Right cardiac atrium (tissue), 5 donors: ENCODE data around the gene CNR2. TPM values are rescaled to one million over a fixed set of nuclear protein-coding genes. Genes with fewer than 3 reads are reported as not detected.
A peak's percentile ranks its signal among the peaks of the same experiment; 100 is the strongest.

ENCODE experiments used
- ATAC-seq, 2 donors: fragments of 200-7000 bp; cut with Tn5 transposase; one replicate each; pipeline versions ENCODE4 v1.8.0 to v1.9.1; 2020; ENCODE audit warnings: moderate library complexity in 2 of 2, mild to moderate bottlenecking in 1 of 2
- DNase-seq, 3 donors: peaks; one replicate each; pipeline ENCODE4 v3.0.0-alpha.2; 2020
- H3K27ac ChIP-seq: one replicate; pipeline ENCODE4 v1.5.1; 2013; ENCODE audit warnings: mild to moderate bottlenecking, low read length, control low read depth, moderate library complexity
- H3K27me3 ChIP-seq: one replicate; pipeline ENCODE4 v1.6.1; 2013; ENCODE audit not compliant: control insufficient read depth, insufficient read depth
- H3K4me1 ChIP-seq: one replicate; pipeline ENCODE4 v1.6.1; 2013; ENCODE audit warnings: low read length; ENCODE audit not compliant: control insufficient read depth, insufficient read depth
- H3K4me3 ChIP-seq: one replicate; pipeline ENCODE4 v1.5.1; 2013; ENCODE audit warnings: low read length, control low read depth
- H3K9me3 ChIP-seq: one replicate; pipeline ENCODE4 v1.6.1; 2013; ENCODE audit warnings: low read length; ENCODE audit not compliant: control insufficient read depth
- WGBS: extraction: QIAGEN DNeasy Blood & Tissue Kit; methylation state at CpG from one replicate; pipeline ENCODE4 v1.1.7; 2013; 5-methylcytosine and 5-hydroxymethylcytosine counted together
- intact Hi-C, 4 donors: fragments of 100-400 bp; cut with DNase I; formaldehyde crosslinking; loops; one replicate each; pipeline versions ENCODE4 v1.11.0 to v1.14.0; 2022 to 2023
- polyA plus RNA-seq: library from polyadenylated mRNA; stranded (reverse); fragments of 200-250 nt; gene quantifications from one replicate; pipeline ENCODE4 v1.2.3, GENCODE V29; 2013
- total RNA-seq, 4 donors: library from RNA; stranded (reverse); fragmentation: NEBNext Ultra II Directional; extraction: Animal tissue kit (Norgen Biotek cat#: 25700); gene quantifications; one replicate each; pipeline ENCODE4 v1.2.1, GENCODE V29; 2021
- donor health status: healthy with polysubstance abuse.
- donor health status: DM: no; HTN: yes; CAD: no.
- donor health status: DM: no; HTN: no; CAD: no.
- donor health status: DM: no; HTN: yes; CAD: no; lungs with severe emphysema.
- donor health status: DM: yes; HTN: yes; CAD: no.

Gene CNR2
- total and polyA plus RNA-seq, 5 donors: not detected

- H3K4me3 ChIP-seq: no peak overlapping the region
- H3K27ac ChIP-seq: no peak overlapping the region
- no peaks in the 10 kb centered on the region for H3K27me3 ChIP-seq
- peaks cover 3% of the 10 kb centered on the region for H3K9me3 ChIP-seq
- DNase-seq (no peak), ATAC-seq (no peak)
- intact Hi-C loops: no loop called here
- 100% methylated on average over 1 of the region's 1 CpG for WGBS
- no peaks in the 10 kb centered on the region for H3K4me1 ChIP-seq
Observed at GRCh38 chr1:23879809-23880208, 33.4 kb downstream of the CNR2 start.

- no peak overlapping the region for H3K4me3 ChIP-seq
- peaks cover 3% of the 10 kb centered on the region for H3K9me3 ChIP-seq
- intact Hi-C loops: no loop called here
- DNase-seq (no peak), ATAC-seq (no peak)
- no peak overlapping the region for H3K27ac ChIP-seq
- 90% methylated on average over 1 of the region's 1 CpG for WGBS
- H3K4me1 ChIP-seq: no peaks in the 10 kb centered on the region
- no peaks in the 10 kb centered on the region for H3K27me3 ChIP-seq
Observed at GRCh38 chr1:23878668-23879067, 34.5 kb downstream of the CNR2 start.

GRCh38 chr1:23875382-23875781 lies 37.8 kb downstream of the CNR2 start:
- Histone ChIP-seq H3K27ac (no peak overlapping the region), H3K4me1 (no peaks in the 10 kb centered on the region), H3K4me3 (no peak overlapping the region), H3K27me3 (no peaks in the 10 kb centered on the region), H3K9me3 (peaks cover 3% of the 10 kb centered on the region)
- intact Hi-C loops: no loop called here
- DNase-seq (no peak), ATAC-seq (no peak)
- WGBS: 78% methylated on average over 3 of the region's 3 CpGs

GRCh38 chr1:23872421-23872820 lies 40.7 kb downstream of the CNR2 start:
- 93% methylated on average over 3 of the region's 3 CpGs for WGBS
- ATAC-seq: no peak
- intact Hi-C loops: no loop called here

GRCh38 chr1:23869051-23869450 lies 44.1 kb downstream of the CNR2 start:
- WGBS: 48% methylated on average over 10 of the region's 10 CpGs
- peaks cover 2% of the 10 kb centered on the region for H3K4me1 ChIP-seq

More at GRCh38 chr1:23872421-23872820, 40.7 kb downstream of the CNR2 start:
- DNase-seq: no peak
- peaks cover 2% of the 10 kb centered on the region for H3K4me1 ChIP-seq
- H3K27ac ChIP-seq: no peak overlapping the region
- H3K27me3 ChIP-seq: no peaks in the 10 kb centered on the region
- H3K4me3 ChIP-seq: no peak overlapping the region
- no peaks in the 10 kb centered on the region for H3K9me3 ChIP-seq

GRCh38 chr1:23868557-23869016 lies 44.6 kb downstream of the CNR2 start:
- ATAC-seq: peak; percentile 36 to 63
- Histone ChIP-seq H3K9me3 (no peaks in the 10 kb centered on the region), H3K27me3 (no peaks in the 10 kb centered on the region), H3K27ac (peak overlapping the region; percentile 46), H3K4me1 (peaks cover 2% of the 10 kb centered on the region), H3K4me3 (peak overlapping the region; percentile 61)
- WGBS: 10% methylated on average over 20 of the region's 20 CpGs
- intact Hi-C loops: loop anchor here in 1 of 4 donors (5.0 to 10.0 kb wide), 2 partner anchors 41 to 64 kb away; partner anchors contain the start of genes GALE and HMGCL
- DNase-seq: peak; percentile 19 to 68 (median 45)

More at GRCh38 chr1:23869051-23869450, 44.1 kb downstream of the CNR2 start:
- Histone ChIP-seq H3K4me3 (peak overlapping the region; percentile 61), H3K27ac (peak overlapping the region; percentile 27), H3K9me3 (no peaks in the 10 kb centered on the region), H3K27me3 (no peaks in the 10 kb centered on the region)
- no peak for ATAC-seq
- DNase-seq: no peak
- intact Hi-C loops: loop anchor here in 1 of 4 donors (5.0 to 10.0 kb wide), 2 partner anchors 42 to 64 kb away; partner anchors contain the start of genes GALE and HMGCL

- no peaks in the 10 kb centered on the region for H3K9me3 ChIP-seq
- H3K4me1 ChIP-seq: peaks cover 2% of the 10 kb centered on the region
- ATAC-seq (peak; percentile 98 to 99), DNase-seq (peak; percentile 91 to 97 (median 97))
- intact Hi-C loops: loop anchor here in 1 of 4 donors (5.0 to 10.0 kb wide), 2 partner anchors 41 to 63 kb away; partner anchors contain the start of genes GALE and HMGCL
- H3K27me3 ChIP-seq: no peaks in the 10 kb centered on the region
- under 1% methylated on average over 71 of the region's 71 CpGs for WGBS
- H3K27ac ChIP-seq: peak within 1 kb of the TSS; percentile 46
- H3K4me3 ChIP-seq: peak within 1 kb of the TSS; percentile 61
Observed at GRCh38 chr1:23867895-23868556, 45.1 kb downstream of the CNR2 start, which contains the start of gene FUCA1. TSS of gene FUCA1 (minus strand) at chr1:23868290. CDS start at chr1:23868286, 4 bp downstream.

GRCh38 chr1:23867542-23867894 lies 45.6 kb downstream of the CNR2 start:
- no peak for ATAC-seq
- no peak for DNase-seq
- peak overlapping the region; percentile 61 for H3K4me3 ChIP-seq
- H3K4me1 ChIP-seq: peaks cover 2% of the 10 kb centered on the region
- no peak overlapping the region for H3K27ac ChIP-seq
- no peaks in the 10 kb centered on the region for H3K9me3 ChIP-seq
- WGBS: 5% methylated on average over 17 of the region's 17 CpGs
- H3K27me3 ChIP-seq: no peaks in the 10 kb centered on the region
- intact Hi-C loops: loop anchor here in 1 of 4 donors (5.0 to 10.0 kb wide), 2 partner anchors 40 to 63 kb away; partner anchors contain the start of genes GALE and HMGCL

- DNase-seq: peak in 1 of 3 donors; percentile 21
- no peak overlapping the region for H3K27ac ChIP-seq
- 89% methylated on average over 4 of the region's 4 CpGs for WGBS
- no peak overlapping the region for H3K4me3 ChIP-seq
- H3K4me1 ChIP-seq: peaks cover 2% of the 10 kb centered on the region
- H3K9me3 ChIP-seq: no peaks in the 10 kb centered on the region
- H3K27me3 ChIP-seq: no peaks in the 10 kb centered on the region
- intact Hi-C loops: loop anchor here in 1 of 4 donors (5.0 to 10.0 kb wide), 2 partner anchors 38 to 61 kb away; partner anchors contain the start of genes GALE and HMGCL
- ATAC-seq: no peak
Observed at GRCh38 chr1:23865543-23865930, 47.6 kb downstream of the CNR2 start.

GRCh38 chr1:23864801-23865542 lies 48.2 kb downstream of the CNR2 start:
- no peaks in the 10 kb centered on the region for H3K27me3 ChIP-seq

More at GRCh38 chr1:23864801-23865542, 48.2 kb downstream of the CNR2 start:
- Histone ChIP-seq H3K4me1 (peaks cover 2% of the 10 kb centered on the region), H3K27ac (no peak overlapping the region), H3K9me3 (no peaks in the 10 kb centered on the region), H3K4me3 (no peak overlapping the region)
- intact Hi-C loops: loop anchor here in 1 of 4 donors (5.0 to 10.0 kb wide), 2 partner anchors 38 to 60 kb away; partner anchors contain the start of genes GALE and HMGCL
- ATAC-seq (no peak), DNase-seq (no peak)
- 93% methylated on average over 13 of the region's 13 CpGs for WGBS
